GM18907 (cell line): ENCODE data around the gene SLC16A8.

Source experiments
- ATAC-seq: cut with Tn5 transposase; IDR thresholded peaks from one replicate; pipeline ENCODE4 v1.9.1; 2021; ENCODE audit warnings: mild to moderate bottlenecking, moderate library complexity; ENCODE audit not compliant: unreplicated experiment

SLC16A8 gene

DNA sequence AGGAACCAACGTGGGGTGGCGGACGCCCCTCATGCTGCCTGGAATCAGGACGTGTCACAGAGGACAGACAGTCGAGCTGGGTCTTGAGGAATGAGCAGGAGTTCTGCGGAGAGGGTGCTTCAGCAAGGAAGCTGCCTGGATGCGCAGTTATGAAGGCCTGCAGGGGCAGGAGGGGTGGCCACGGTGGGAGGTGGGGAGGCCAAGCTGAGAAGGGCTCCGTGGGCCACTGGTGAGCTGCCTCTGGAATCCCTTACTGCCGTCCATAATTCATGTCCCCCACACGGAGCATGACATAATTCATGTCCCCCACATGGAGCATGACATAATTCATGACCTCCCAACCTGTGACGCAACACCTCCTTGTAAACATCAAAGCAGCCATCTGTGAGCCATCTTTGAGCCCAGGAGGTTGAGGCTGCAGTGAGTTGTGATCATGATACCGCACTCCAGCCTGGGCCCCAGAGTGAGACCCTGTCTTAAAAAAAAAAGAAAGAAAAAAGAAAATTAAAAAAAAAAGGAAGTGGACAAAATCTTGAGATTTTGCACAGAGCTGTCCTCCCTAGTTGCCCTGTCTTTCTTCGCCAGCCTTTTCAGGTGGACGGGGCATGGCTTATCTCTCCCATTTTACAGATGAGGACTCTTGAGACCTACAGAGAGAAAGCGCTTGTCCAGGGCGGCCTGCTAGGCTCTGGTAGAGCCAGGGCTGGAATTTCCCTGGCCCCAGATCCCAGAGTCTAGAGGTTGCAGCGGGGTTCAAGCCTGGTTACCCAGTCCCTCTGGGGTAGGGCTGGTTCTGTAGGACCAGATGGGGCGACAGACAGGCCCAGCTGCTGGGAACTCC lies 51.1 kb downstream of the SLC16A8 start:
- no peak for ATAC-seq

DNA sequence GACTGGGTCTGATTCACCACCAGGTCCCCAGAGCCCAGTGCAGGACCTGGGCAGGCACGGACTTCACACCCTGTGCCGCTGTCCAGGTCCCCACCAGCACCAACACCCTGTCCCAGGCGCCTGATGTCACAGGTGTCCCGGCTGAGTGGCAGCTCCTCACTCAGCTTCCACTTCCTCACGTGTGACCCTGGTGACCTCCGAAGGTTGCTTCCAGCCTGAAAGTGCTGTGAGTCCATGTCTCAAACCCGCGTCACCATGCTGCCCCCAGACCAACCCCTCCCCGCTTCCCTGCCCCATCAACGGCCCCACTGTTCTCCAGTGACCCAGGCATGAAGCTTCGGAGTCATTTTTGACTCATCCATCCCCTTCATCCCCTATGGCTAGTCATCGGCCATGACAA lies 52.5 kb downstream of the SLC16A8 start:
- ATAC-seq = no peak

DNA sequence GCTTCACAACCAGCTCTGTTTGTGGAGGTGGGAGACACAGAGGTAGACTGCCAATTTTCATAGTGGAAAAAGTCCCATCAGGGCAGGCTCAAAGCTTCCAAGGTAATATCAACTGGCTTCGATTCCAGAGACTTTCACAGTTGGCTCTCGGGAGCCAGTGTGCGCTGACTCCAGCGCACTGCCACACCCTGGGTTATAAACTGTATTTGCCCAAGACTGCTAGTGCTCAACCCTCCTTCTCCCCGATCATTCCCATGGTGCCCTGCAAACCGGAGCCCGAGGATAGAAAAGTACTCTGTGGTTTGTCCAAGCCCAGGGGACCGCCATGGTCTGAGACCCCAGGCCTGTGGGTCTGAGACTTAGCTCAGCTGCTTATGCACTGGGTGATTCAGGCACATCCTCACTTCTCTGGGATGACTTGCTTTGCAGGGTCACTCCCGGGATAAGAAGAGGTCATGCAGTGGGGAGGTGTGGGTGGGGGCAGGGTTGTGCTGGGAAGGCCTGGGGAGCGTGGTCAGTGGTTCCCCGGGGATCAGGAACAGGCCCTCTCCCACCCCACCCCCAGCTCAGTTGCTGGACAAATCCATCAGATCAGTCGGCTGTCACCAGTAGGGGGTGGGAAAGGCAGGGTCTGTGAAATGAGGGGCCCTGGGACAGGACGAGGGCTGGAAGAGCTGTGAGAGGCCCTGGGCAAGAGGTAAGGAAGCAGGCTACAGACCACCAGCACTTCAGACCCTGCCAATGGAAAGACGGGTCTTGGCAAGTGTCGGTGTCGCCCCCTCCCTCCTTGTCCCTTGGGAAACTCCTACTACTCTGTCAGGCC lies 53.5 kb downstream of the SLC16A8 start:
- ATAC-seq = no peak

DNA sequence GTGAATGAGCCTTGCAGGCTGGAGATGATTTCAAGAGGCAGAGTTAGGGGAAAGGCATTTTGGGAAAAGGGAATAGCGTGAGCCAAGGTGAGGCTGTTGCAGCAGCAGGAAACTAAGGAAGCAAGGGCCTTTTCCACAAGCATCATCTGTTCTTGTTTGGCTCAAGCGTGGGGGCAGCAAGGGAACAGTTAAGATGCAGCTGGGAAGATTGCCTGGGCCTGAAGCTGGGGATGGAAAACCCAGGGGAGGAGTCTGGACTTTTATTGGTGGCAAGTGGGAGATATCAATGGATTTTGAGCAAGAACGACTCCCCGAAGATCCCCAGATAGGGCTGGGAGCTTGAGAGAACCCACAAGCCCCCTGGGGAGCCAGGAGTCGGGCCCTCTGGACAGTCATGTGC lies 54.1 kb downstream of the SLC16A8 start:
- no peak for ATAC-seq

DNA sequence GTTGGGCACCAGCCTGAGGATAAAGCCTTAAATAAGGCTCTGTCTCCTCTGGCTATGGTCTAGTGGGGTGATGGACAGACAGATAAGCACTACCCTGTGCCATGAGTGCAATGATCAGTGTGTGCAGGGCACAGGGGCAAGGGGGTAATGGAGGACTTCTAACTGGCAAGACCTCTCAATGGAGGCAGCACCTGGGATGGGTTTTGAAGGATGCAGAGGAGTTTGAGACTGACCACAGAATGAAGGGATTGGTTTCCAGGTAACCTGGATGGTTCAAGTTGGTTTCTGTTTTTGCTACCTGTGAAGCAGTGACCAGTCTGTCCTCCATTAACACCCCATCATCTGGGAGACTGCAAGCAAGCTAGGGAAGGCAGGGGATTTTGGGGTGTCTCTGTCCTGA lies 54.6 kb downstream of the SLC16A8 start:
- no peak for ATAC-seq

DNA sequence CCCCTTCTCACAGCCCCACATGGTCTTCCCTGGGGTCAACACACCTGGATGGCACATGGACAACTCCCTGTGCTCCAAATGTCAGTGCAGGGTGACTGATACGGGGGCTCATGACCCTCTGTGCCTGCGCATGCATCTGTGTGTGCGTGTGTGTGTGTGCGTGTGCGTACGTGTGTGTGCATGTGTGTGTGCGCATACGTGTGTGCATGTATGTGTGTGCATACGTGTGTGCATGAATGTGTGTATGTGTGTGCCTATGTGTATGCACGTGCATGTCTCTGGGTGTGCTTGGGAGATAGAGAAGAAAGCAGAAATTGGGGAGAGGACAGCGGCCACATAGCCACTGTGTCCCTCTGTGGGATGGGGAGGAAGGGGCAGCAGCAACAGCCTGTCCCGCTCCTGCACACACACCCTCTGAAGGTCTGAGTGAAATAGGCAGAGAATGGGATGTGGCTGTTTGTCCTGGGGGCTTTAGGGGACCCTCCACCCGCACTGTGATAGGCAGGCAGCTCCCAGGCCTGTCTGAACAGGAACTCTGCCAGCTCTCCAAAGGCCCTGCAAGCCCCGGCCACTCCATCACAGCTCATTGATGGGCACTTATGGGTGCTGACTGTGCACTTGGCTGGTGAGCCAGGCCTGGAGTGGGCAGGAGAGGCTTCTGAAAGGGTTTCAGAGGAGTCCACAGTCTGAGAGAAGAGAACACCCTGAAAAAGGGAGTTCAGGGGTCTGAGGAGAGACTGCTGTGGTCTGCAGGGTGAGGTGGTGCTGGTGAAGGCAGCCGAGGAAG lies 55.4 kb downstream of the SLC16A8 start:
- no peak for ATAC-seq
